ENCODE data around the gene LYRM9. TPM values are rescaled to one million over a fixed set of nuclear protein-coding genes. Genes with fewer than 3 reads are reported as not detected.

The LYRM9 gene
- total and polyA plus RNA-seq, 2 of the 8 experiments (the other 6 are each of a cell fraction or from before 2014, with no cell fraction given): 4.3 to 5.2 TPM

DNA sequence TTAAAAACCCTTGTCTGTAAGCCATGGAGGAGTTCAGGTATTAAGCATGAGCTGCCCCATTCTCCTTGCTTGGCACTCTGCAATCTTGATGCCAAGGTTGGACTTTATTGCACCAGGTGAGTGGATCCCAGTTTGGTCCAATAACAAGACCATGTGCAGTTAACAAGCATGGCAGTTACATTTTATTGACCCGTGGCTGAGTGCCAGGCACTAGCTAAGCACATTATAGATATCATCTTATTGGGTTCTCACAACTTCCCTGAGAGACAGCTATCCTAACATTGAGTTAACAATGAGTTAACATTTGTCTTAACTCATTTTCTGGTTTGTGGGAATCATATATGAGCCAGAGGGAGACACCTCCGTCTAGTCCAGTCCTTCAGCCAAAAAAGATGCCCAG lies 21.8 kb downstream of the LYRM9 start (continued):
- TF ChIP-seq, protein P1, sequence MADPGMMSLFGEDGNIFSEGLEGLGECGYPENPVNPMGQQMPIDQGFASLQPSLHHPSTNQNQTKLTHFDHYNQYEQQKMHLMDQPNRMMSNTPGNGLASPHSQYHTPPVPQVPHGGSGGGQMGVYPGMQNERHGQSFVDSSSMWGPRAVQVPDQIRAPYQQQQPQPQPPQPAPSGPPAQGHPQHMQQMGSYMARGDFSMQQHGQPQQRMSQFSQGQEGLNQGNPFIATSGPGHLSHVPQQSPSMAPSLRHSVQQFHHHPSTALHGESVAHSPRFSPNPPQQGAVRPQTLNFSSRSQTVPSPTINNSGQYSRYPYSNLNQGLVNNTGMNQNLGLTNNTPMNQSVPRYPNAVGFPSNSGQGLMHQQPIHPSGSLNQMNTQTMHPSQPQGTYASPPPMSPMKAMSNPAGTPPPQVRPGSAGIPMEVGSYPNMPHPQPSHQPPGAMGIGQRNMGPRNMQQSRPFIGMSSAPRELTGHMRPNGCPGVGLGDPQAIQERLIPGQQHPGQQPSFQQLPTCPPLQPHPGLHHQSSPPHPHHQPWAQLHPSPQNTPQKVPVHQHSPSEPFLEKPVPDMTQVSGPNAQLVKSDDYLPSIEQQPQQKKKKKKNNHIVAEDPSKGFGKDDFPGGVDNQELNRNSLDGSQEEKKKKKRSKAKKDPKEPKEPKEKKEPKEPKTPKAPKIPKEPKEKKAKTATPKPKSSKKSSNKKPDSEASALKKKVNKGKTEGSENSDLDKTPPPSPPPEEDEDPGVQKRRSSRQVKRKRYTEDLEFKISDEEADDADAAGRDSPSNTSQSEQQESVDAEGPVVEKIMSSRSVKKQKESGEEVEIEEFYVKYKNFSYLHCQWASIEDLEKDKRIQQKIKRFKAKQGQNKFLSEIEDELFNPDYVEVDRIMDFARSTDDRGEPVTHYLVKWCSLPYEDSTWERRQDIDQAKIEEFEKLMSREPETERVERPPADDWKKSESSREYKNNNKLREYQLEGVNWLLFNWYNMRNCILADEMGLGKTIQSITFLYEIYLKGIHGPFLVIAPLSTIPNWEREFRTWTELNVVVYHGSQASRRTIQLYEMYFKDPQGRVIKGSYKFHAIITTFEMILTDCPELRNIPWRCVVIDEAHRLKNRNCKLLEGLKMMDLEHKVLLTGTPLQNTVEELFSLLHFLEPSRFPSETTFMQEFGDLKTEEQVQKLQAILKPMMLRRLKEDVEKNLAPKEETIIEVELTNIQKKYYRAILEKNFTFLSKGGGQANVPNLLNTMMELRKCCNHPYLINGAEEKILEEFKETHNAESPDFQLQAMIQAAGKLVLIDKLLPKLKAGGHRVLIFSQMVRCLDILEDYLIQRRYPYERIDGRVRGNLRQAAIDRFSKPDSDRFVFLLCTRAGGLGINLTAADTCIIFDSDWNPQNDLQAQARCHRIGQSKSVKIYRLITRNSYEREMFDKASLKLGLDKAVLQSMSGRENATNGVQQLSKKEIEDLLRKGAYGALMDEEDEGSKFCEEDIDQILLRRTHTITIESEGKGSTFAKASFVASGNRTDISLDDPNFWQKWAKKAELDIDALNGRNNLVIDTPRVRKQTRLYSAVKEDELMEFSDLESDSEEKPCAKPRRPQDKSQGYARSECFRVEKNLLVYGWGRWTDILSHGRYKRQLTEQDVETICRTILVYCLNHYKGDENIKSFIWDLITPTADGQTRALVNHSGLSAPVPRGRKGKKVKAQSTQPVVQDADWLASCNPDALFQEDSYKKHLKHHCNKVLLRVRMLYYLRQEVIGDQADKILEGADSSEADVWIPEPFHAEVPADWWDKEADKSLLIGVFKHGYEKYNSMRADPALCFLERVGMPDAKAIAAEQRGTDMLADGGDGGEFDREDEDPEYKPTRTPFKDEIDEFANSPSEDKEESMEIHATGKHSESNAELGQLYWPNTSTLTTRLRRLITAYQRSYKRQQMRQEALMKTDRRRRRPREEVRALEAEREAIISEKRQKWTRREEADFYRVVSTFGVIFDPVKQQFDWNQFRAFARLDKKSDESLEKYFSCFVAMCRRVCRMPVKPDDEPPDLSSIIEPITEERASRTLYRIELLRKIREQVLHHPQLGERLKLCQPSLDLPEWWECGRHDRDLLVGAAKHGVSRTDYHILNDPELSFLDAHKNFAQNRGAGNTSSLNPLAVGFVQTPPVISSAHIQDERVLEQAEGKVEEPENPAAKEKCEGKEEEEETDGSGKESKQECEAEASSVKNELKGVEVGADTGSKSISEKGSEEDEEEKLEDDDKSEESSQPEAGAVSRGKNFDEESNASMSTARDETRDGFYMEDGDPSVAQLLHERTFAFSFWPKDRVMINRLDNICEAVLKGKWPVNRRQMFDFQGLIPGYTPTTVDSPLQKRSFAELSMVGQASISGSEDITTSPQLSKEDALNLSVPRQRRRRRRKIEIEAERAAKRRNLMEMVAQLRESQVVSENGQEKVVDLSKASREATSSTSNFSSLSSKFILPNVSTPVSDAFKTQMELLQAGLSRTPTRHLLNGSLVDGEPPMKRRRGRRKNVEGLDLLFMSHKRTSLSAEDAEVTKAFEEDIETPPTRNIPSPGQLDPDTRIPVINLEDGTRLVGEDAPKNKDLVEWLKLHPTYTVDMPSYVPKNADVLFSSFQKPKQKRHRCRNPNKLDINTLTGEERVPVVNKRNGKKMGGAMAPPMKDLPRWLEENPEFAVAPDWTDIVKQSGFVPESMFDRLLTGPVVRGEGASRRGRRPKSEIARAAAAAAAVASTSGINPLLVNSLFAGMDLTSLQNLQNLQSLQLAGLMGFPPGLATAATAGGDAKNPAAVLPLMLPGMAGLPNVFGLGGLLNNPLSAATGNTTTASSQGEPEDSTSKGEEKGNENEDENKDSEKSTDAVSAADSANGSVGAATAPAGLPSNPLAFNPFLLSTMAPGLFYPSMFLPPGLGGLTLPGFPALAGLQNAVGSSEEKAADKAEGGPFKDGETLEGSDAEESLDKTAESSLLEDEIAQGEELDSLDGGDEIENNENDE (IDR thresholded peaks at IDR 0.05; ENCODE audit: insufficient replicate concordance, low read length): no peak
- TF ChIP-seq CBX8 (IDR thresholded peaks at IDR 0.05; ENCODE audit: borderline replicate concordance, low read depth, low read length) (no peak), HDAC2 (IDR thresholded peaks at IDR 0.05; ENCODE audit: borderline replicate concordance in 1 of 2, low read depth in 2 of 2, low read length in 2 of 2) (no peak), RBBP5 (IDR thresholded peaks at IDR 0.05; ENCODE audit: borderline replicate concordance, low read depth, low read length) (no peak), CREB1 (IDR thresholded peaks at IDR 0.05) (no peak), TCF12 (IDR thresholded peaks at IDR 0.05; ENCODE audit: low read depth, low read length) (no peak), SIX5 (IDR thresholded peaks at IDR 0.05; ENCODE audit: low read depth, low read length) (no peak), SIN3A (conservative IDR thresholded peaks at IDR 0.05 in 1 of 2, IDR thresholded peaks at IDR 0.05 in 1 of 2; ENCODE audit: low read depth in 1 of 2, low read length in 2 of 2) (no peak), FOSL1 (IDR thresholded peaks at IDR 0.05; ENCODE audit: insufficient read depth, low read depth, low read length) (no peak), JUN (IDR thresholded peaks at IDR 0.05; ENCODE audit: low read depth, low read length) (no peak), SAP30 (IDR thresholded peaks at IDR 0.05; ENCODE audit: insufficient read depth, insufficient replicate concordance, low read length) (no peak)

Data from H1 (cell line).